SIG-M5 (cell line): ENCODE results near the gene USP1.

Experiments
- DNase-seq: peaks from one replicate; lab custom pipeline; 2025; lab: John Stamatoyannopoulos, UW

USP1 gene

GRCh38 chr1:62436466-62437272 lies at the start of gene USP1:
TSS of gene USP1 (plus strand) at chr1:62437049. CDS start at chr1:62439868, 2,819 bp downstream.
- DNase-seq, result peak; percentile 98

- DNase-seq, result no peak
These were observed 47.3 kb upstream of the USP1 start for GRCh38 chr1:62389531-62389930.

- DNase-seq, result no peak
These were observed 46.8 kb upstream of the USP1 start for GRCh38 chr1:62390071-62390470.

GRCh38 chr1:62391369-62391971 lies 45.4 kb upstream of the USP1 start:
- no peak for DNase-seq

- no peak for DNase-seq
These were observed 43.9 kb upstream of the USP1 start for GRCh38 chr1:62392951-62393350.

- DNase-seq, result no peak
These were observed 42.2 kb upstream of the USP1 start for GRCh38 chr1:62394646-62395045.

GRCh38 chr1:62395291-62395690 lies 41.6 kb upstream of the USP1 start:
- DNase-seq, result no peak

- no peak for DNase-seq
These were observed 40.0 kb upstream of the USP1 start for GRCh38 chr1:62396871-62397270.

GRCh38 chr1:62397301-62397700 lies 39.5 kb upstream of the USP1 start:
- no peak for DNase-seq

GRCh38 chr1:62398377-62398776 lies 38.5 kb upstream of the USP1 start:
- no peak for DNase-seq

- DNase-seq, result no peak
These were observed 35.7 kb upstream of the USP1 start for GRCh38 chr1:62401034-62401760.

- DNase-seq, result no peak
These were observed 31.6 kb upstream of the USP1 start for GRCh38 chr1:62405247-62405646.

- DNase-seq, result no peak
These were observed 30.3 kb upstream of the USP1 start for GRCh38 chr1:62406576-62406975.

- no peak for DNase-seq
These were observed 29.3 kb upstream of the USP1 start for GRCh38 chr1:62407398-62408009.

GRCh38 chr1:62415687-62416086 lies 21.2 kb upstream of the USP1 start:
- DNase-seq, result no peak

GRCh38 chr1:62417351-62417999 lies 19.4 kb upstream of the USP1 start:
- DNase-seq, result no peak

- DNase-seq, result no peak
These were observed 16.6 kb upstream of the USP1 start for GRCh38 chr1:62420214-62420613.

- no peak for DNase-seq
These were observed 13.1 kb upstream of the USP1 start for GRCh38 chr1:62423580-62424242.

GRCh38 chr1:62424411-62424810 lies 12.4 kb upstream of the USP1 start:
- DNase-seq, result no peak

GRCh38 chr1:62425041-62425440 lies 11.8 kb upstream of the USP1 start:
- no peak for DNase-seq

- no peak for DNase-seq
These were observed 10.6 kb upstream of the USP1 start for GRCh38 chr1:62426237-62426636.

- no peak for DNase-seq
These were observed 10.1 kb upstream of the USP1 start for GRCh38 chr1:62426794-62427193.
